ENCODE data around the gene STARD10.
A peak's percentile ranks its signal among the peaks of the same experiment; 100 is the strongest.

Gene STARD10

GRCh38 chr11:72763823-72764222 lies 30.0 kb downstream of the STARD10 start:
- no peak for DNase-seq (ENCODE audit: low read depth in 2 of 2)

- no peak for DNase-seq (ENCODE audit: low read depth in 2 of 2)
Measured at GRCh38 chr11:72762641-72763304, 31.1 kb downstream of the STARD10 start.

GRCh38 chr11:72760539-72761405 lies 33.1 kb downstream of the STARD10 start:
- no peak for DNase-seq (ENCODE audit: low read depth in 2 of 2)

- DNase-seq (ENCODE audit: low read depth in 2 of 2): no peak
Measured at GRCh38 chr11:72759468-72759985, 34.3 kb downstream of the STARD10 start.

GRCh38 chr11:72758690-72759389 lies 35.0 kb downstream of the STARD10 start:
- no peak for DNase-seq (ENCODE audit: low read depth in 2 of 2)

- DNase-seq (ENCODE audit: low read depth in 2 of 2): no peak
Measured at GRCh38 chr11:72758304-72758689, 35.5 kb downstream of the STARD10 start.

- DNase-seq (ENCODE audit: low read depth in 2 of 2): no peak
Measured at GRCh38 chr11:72755713-72756285, 38.0 kb downstream of the STARD10 start.

GRCh38 chr11:72754544-72755155 lies 39.2 kb downstream of the STARD10 start:
- no peak for DNase-seq (ENCODE audit: low read depth in 2 of 2)

GRCh38 chr11:72754149-72754543 lies 39.7 kb downstream of the STARD10 start:
- DNase-seq (ENCODE audit: low read depth in 2 of 2): no peak

- no peak for DNase-seq (ENCODE audit: low read depth in 2 of 2)
Measured at GRCh38 chr11:72753341-72754148, 40.3 kb downstream of the STARD10 start.

GRCh38 chr11:72752088-72752914 lies 41.5 kb downstream of the STARD10 start, which contains the start of gene ARAP1:
ARAP1 (minus strand) TSS chr11:72752408; CDS start chr11:72727128, 25,280 bp downstream.
- peak; percentile 38 to 53 for DNase-seq (ENCODE audit: low read depth in 2 of 2)

- no peak for DNase-seq (ENCODE audit: low read depth in 2 of 2)
Measured at GRCh38 chr11:72751116-72752087, 42.4 kb downstream of the STARD10 start.

- no peak for DNase-seq (ENCODE audit: low read depth in 2 of 2)
Measured at GRCh38 chr11:72750556-72751115, 43.2 kb downstream of the STARD10 start.

GRCh38 chr11:72750086-72750485 lies 43.8 kb downstream of the STARD10 start:
- no peak for DNase-seq (ENCODE audit: low read depth in 2 of 2)

GRCh38 chr11:72747289-72747855 lies 46.5 kb downstream of the STARD10 start:
- DNase-seq (ENCODE audit: low read depth in 2 of 2): no peak

GRCh38 chr11:72746821-72747220 lies 47.0 kb downstream of the STARD10 start:
- DNase-seq (ENCODE audit: low read depth in 2 of 2): no peak

- DNase-seq (ENCODE audit: low read depth in 2 of 2): no peak
Measured at GRCh38 chr11:72745925-72746550, 47.8 kb downstream of the STARD10 start.
